Left ventricle myocardium inferior (tissue), 1 donor: Measurements from ENCODE around the gene CBX4. TPM values are rescaled to one million over a fixed set of nuclear protein-coding genes. Genes with fewer than 3 reads are reported as not detected.

Experiments
- DNase-seq: peaks from one replicate; pipeline ENCODE4 v3.0.0-alpha.2; 2020
- H3K27ac ChIP-seq: fragments of 200-600 bp; replicated peaks from 2 replicates; pipeline ENCODE4 v1.8.0; 2021
- H3K27me3 ChIP-seq: fragments of 200-600 bp; 2 replicates; pipeline ENCODE4 v1.8.0; 2021; ENCODE audit warnings: low read depth
- H3K36me3 ChIP-seq: fragments of 200-600 bp; 2 replicates; pipeline ENCODE4 v1.8.0; 2021
- H3K4me1 ChIP-seq: fragments of 200-600 bp; 2 replicates; pipeline ENCODE4 v1.8.0; 2021
- H3K4me3 ChIP-seq: fragments of 200-600 bp; 2 replicates; pipeline ENCODE4 v1.8.0; 2021; ENCODE audit warnings: mild to moderate bottlenecking, moderate library complexity
- H3K9me3 ChIP-seq: fragments of 200-600 bp; replicated peaks from 2 replicates; pipeline ENCODE4 v1.8.0; 2021
- CTCF ChIP-seq: fragments of 200-600 bp; IDR thresholded peaks from 2 replicates; pipeline ENCODE4 v1.8.0; 2021; ENCODE audit warnings: antibody characterized with exemption, mild to moderate bottlenecking, borderline replicate concordance
- intact Hi-C: fragments of 100-400 bp; cut with micrococcal nuclease; formaldehyde crosslinking; loops from one replicate; pipeline ENCODE4 v1.11.0; 2022
- total RNA-seq: library from RNA; stranded (reverse); fragmentation: NEBNext Ultra II Directional; extraction: Animal tissue kit (Norgen Biotek cat#: 25700); gene quantifications from one replicate; pipeline ENCODE4 v1.2.1, GENCODE V29; 2021
- donor health status: DM: no; HTN: yes; CAD: no; lungs with severe emphysema.

The CBX4 gene
- total RNA-seq, 1 donor from 2014 or later = 28.7 TPM

GRCh38 chr17:79794659-79795511, 44.4 kb downstream of the CBX4 start:
- no peak for TF ChIP-seq CTCF
- Histone ChIP-seq H3K36me3 (peaks cover 10% of the 10 kb centered on the region), H3K4me1 (peaks cover 69% of the 10 kb centered on the region), H3K27ac (no peak overlapping the region), H3K9me3 (no peaks in the 10 kb centered on the region), H3K27me3 (peaks cover 70% of the 10 kb centered on the region), H3K4me3 (no peak overlapping the region)
- intact Hi-C loops = no loop called here
- no peak for DNase-seq

GRCh38 chr17:79793924-79794304, 45.3 kb downstream of the CBX4 start:
- Histone ChIP-seq H3K36me3 (peaks cover 10% of the 10 kb centered on the region), H3K9me3 (no peaks in the 10 kb centered on the region), H3K27ac (no peak overlapping the region), H3K27me3 (peaks cover 70% of the 10 kb centered on the region), H3K4me3 (no peak overlapping the region), H3K4me1 (peaks cover 68% of the 10 kb centered on the region)
- no peak for TF ChIP-seq CTCF
- intact Hi-C loops = no loop called here
- no peak for DNase-seq

- Histone ChIP-seq H3K4me1 (peaks cover 61% of the 10 kb centered on the region), H3K27ac (no peak overlapping the region), H3K27me3 (peaks cover 70% of the 10 kb centered on the region), H3K36me3 (peaks cover 10% of the 10 kb centered on the region), H3K9me3 (no peaks in the 10 kb centered on the region), H3K4me3 (peak overlapping the region; percentile 54)
- DNase-seq = no peak
- no peak for TF ChIP-seq CTCF
- intact Hi-C loops = no loop called here
These were observed 46.0 kb downstream of the CBX4 start for GRCh38 chr17:79792984-79793923.

- peaks cover 53% of the 10 kb centered on the region for H3K4me1 ChIP-seq
- peaks cover 72% of the 10 kb centered on the region for H3K27me3 ChIP-seq
- H3K4me3 ChIP-seq = peak overlapping the region; percentile 54
- DNase-seq = no peak
- peaks cover 10% of the 10 kb centered on the region for H3K36me3 ChIP-seq
- intact Hi-C loops = no loop called here
- TF ChIP-seq CTCF = no peak
- no peaks in the 10 kb centered on the region for H3K9me3 ChIP-seq
- H3K27ac ChIP-seq = no peak overlapping the region
These were observed 46.8 kb downstream of the CBX4 start for GRCh38 chr17:79792341-79792871.

GRCh38 chr17:79791735-79792161, 47.5 kb downstream of the CBX4 start:
- no peak for TF ChIP-seq CTCF
- no peak for DNase-seq
- intact Hi-C loops = no loop called here
- H3K36me3 ChIP-seq = peaks cover 10% of the 10 kb centered on the region
- no peak overlapping the region for H3K27ac ChIP-seq
- peaks cover 50% of the 10 kb centered on the region for H3K4me1 ChIP-seq
- peaks cover 79% of the 10 kb centered on the region for H3K27me3 ChIP-seq
- no peaks in the 10 kb centered on the region for H3K9me3 ChIP-seq
- no peak overlapping the region for H3K4me3 ChIP-seq
